Subcutaneous abdominal adipose tissue (tissue), 5 donors: Measurements from ENCODE around the gene PPFIBP1.
"Not testable (repeated sequence)": the region's sequence is repeated elsewhere in the genome, so short reads cannot be mapped to it uniquely, and the experiment has no call there.

Source experiments
- H3K27ac ChIP-seq: one replicate; pipeline ENCODE4 v1.7.0; 2013; ENCODE audit warnings: low read depth, mild to moderate bottlenecking, inconsistent platforms, low read length, moderate library complexity
- H3K27me3 ChIP-seq, 5 donors: one replicate each; pipeline ENCODE4 v1.7.0; 2013; ENCODE audit warnings: low read length in 5 of 5, inconsistent platforms in 1 of 5; ENCODE audit not compliant: control insufficient read depth in 5 of 5, insufficient read depth in 4 of 5
- H3K36me3 ChIP-seq, 5 donors: one replicate each; pipeline ENCODE4 v1.7.0; 2013; ENCODE audit warnings: low read length in 5 of 5; ENCODE audit not compliant: control insufficient read depth in 5 of 5, insufficient read depth in 5 of 5
- H3K4me1 ChIP-seq, 5 donors: one replicate each; pipeline ENCODE4 v1.7.0; 2013; ENCODE audit warnings: low read length in 5 of 5, mild to moderate bottlenecking in 3 of 5, moderate library complexity in 1 of 5; ENCODE audit not compliant: control insufficient read depth in 5 of 5, insufficient read depth in 5 of 5
- H3K4me3 ChIP-seq, 5 donors: one replicate each; pipeline ENCODE4 v1.7.0; 2013; ENCODE audit warnings: low read length in 5 of 5, low read depth in 1 of 5
- H3K9ac ChIP-seq, 5 donors: one replicate each; pipeline ENCODE4 v1.7.0; 2013; ENCODE audit warnings: low read length in 5 of 5, mild to moderate bottlenecking in 4 of 5, moderate library complexity in 3 of 5
- H3K9me3 ChIP-seq, 5 donors: one replicate each; pipeline ENCODE4 v1.7.0; 2013; ENCODE audit warnings: low read length in 5 of 5; ENCODE audit not compliant: control insufficient read depth in 5 of 5
- donor health status: healthy.
- donor health status: healthy.
- donor health status: healthy.
- donor health status: healthy.
- donor health status: healthy.

Gene PPFIBP1

DNA sequence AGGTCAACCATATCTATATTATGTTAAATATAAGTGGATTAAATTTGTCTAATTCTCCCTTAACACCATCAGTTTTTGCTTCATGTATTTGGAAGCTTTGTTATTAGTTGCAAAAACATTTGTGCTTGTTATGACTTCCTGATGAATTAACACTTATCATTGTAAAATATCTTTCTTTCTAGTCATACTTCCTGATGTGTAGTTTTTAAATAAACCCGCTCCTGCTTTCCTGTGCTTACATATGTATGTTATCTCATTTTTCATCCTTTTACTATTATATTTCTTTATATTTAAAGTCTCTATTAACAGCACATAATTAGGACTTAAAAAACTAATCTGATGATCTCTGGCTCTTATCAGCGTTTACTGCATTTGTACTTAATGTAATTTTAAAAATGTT lies 106.2 kb downstream of the PPFIBP1 start:
- H3K27ac ChIP-seq, H3K4me3 ChIP-seq, H3K36me3 ChIP-seq, H3K9me3 ChIP-seq, H3K9ac ChIP-seq, H3K27me3 ChIP-seq: not testable (repeated sequence)
- H3K4me1 ChIP-seq: peaks cover 0 to 15% (median 12%) of the 10 kb centered on the region in 5 donors

DNA sequence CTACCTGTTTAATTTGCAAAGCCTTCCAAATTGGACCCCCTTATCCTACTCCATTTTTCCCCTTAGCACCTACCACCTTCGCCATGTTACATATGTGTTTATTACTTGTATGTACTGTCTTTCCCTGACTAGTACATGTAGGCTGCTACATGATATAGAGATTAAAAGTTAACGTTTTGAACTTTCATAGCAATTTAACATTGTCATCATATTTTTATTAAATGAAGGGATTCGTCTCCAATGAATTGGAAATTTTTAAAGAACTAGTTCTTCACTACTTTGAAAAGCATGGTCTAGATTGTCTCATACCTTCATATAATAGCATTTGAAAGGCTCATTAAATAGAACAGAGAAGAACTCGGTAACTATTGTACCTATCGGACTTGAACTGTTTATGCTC lies 107.4 kb downstream of the PPFIBP1 start:
- peaks cover 0 to 6% (median 2%) of the 10 kb centered on the region in 5 donors for H3K36me3 ChIP-seq
- no peak overlapping the region for H3K9ac ChIP-seq
- no peak overlapping the region for H3K4me3 ChIP-seq
- H3K4me1 ChIP-seq: peaks cover 0 to 15% (median 12%) of the 10 kb centered on the region in 5 donors
- no peaks in the 10 kb centered on the region for H3K27me3 ChIP-seq
- H3K9me3 ChIP-seq: no peaks in the 10 kb centered on the region
- H3K27ac ChIP-seq: no peak overlapping the region

- no peaks in the 10 kb centered on the region for H3K27me3 ChIP-seq
- H3K4me1 ChIP-seq: peaks cover 0 to 12% (median 8%) of the 10 kb centered on the region in 5 donors
- no peak overlapping the region for H3K9ac ChIP-seq
- no peak overlapping the region for H3K4me3 ChIP-seq
- no peaks in the 10 kb centered on the region for H3K9me3 ChIP-seq
- H3K36me3 ChIP-seq: peaks cover 0 to 6% (median 2%) of the 10 kb centered on the region in 5 donors
- no peak overlapping the region for H3K27ac ChIP-seq
Observed at GRCh38 chr12:27631813-27632491, 107.9 kb downstream of the PPFIBP1 start.

DNA sequence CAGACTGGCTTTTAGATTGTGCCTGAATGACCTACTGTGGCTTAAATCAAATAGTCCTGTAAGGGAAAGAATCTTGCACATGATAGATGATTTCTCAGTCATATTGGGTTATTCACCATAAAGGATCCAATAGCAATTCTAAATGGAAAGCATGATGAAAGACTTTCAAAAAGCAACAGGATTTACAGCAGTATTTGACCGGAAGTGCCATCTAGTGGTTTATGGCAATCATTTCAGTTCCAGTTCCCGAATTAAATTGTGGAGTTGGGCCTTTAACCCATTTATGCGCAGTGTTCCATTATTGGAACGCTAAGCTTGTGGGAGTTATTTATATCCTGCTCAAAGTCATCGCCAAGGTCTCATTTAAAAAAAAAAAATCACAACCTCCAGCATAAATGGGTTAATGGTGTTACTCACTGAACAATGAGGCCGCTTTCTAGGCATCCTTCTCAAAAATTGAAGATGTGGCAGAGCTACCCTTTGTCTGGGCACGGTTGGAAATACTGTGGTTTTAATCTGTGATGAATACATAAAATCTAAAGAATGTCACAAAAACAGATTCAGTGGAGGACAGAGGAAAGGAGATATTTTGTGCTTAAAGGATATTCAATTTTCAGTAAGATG lies 111.5 kb downstream of the PPFIBP1 start:
- no peak overlapping the region for H3K27ac ChIP-seq
- no peaks in the 10 kb centered on the region for H3K27me3 ChIP-seq
- H3K9ac ChIP-seq: no peak overlapping the region
- peaks cover 0 to 5% (median 0%) of the 10 kb centered on the region in 5 donors for H3K4me1 ChIP-seq
- peaks cover 0 to 6% (median 2%) of the 10 kb centered on the region in 5 donors for H3K36me3 ChIP-seq
- H3K4me3 ChIP-seq: no peak overlapping the region
- H3K9me3 ChIP-seq: no peaks in the 10 kb centered on the region

DNA sequence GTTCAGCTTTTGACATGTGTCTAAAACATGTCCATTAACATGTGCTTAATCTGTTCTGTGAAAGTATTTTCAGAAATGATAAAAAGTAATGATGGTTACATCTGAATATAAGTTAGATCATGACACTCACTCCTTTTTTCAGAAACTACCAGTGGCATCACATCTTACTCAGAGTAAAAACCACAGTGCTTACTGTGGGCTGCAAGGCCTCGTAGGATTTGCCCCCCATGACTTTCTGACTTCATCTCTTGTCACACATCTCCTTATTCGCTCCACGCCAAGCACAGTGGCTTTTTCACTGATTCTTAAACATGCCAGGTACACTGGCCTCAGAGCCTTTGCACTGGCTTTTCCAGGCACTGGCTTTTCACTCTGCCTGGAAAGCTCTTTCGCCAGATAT lies 112.6 kb downstream of the PPFIBP1 start:
- H3K36me3 ChIP-seq, H3K9me3 ChIP-seq, H3K27me3 ChIP-seq, H3K4me3 ChIP-seq, H3K4me1 ChIP-seq, H3K9ac ChIP-seq, H3K27ac ChIP-seq: not testable (repeated sequence)

DNA sequence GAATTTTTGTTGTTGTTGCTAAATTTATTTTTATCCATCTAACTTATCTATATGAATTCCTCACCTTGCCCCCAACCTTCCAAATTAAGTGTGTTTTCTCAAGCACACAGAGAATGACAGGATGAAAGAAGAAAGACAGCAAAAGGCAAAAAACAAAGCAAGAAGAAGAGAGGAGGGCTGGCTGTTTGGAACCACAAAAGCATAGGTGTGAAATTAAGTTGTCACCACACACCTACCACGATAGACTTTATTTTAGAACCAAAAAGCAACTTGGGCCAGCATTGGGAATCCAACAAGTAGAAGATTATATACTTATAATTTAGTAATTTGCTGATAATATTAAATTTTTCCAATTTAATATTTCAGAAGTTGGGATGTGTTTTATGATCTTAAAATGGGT lies 113.5 kb downstream of the PPFIBP1 start:
- Histone ChIP-seq H3K4me1 (peaks cover 0 to under 1% (median 0%) of the 10 kb centered on the region in 5 donors), H3K9me3 (no peaks in the 10 kb centered on the region), H3K4me3 (no peak overlapping the region), H3K36me3 (peaks cover 0 to 6% (median 2%) of the 10 kb centered on the region in 5 donors), H3K27ac (no peak overlapping the region), H3K9ac (no peak overlapping the region), H3K27me3 (no peaks in the 10 kb centered on the region)

- H3K27ac ChIP-seq: no peak overlapping the region
- H3K27me3 ChIP-seq: no peaks in the 10 kb centered on the region
- H3K4me1 ChIP-seq: no peaks in the 10 kb centered on the region
Observed at GRCh38 chr12:27639265-27639664, 115.3 kb downstream of the PPFIBP1 start.

DNA sequence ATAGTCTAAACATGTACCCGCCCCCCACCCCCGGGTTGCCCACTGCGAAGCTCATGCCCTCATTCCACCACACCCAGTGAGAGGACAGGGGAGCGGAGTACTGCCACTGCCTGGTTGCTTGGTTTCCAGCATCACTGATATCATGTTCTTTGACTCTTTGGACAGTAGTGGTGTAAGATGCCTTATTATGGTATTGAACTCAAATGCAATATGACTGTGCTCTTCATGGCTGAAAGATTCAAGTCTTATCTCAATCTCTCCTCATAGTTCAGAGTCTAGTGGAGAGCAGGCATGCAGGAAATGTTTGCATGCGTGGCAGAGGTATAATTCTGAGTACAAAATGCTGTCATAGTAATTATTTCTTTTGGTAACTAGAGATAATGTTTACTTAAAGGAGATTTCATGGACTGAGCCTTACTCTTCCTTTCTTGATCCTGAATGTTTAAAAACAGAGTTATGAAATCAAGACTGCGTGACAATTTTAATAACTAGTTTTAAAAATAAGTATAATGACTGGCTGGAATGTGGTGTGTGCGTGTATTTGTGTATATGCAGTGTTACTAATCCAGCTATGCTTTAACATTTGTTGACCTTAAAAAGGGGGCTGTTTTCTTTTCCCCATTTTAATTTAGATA lies 116.7 kb downstream of the PPFIBP1 start:
- H3K9ac ChIP-seq, H3K27me3 ChIP-seq, H3K4me3 ChIP-seq, H3K27ac ChIP-seq, H3K36me3 ChIP-seq, H3K9me3 ChIP-seq, H3K4me1 ChIP-seq: not testable (repeated sequence)

More at GRCh38 chr12:27639265-27639664, 115.3 kb downstream of the PPFIBP1 start:
- H3K9ac ChIP-seq: no peak overlapping the region
- peaks cover 0 to 3% (median 0%) of the 10 kb centered on the region in 5 donors for H3K36me3 ChIP-seq
- no peaks in the 10 kb centered on the region for H3K9me3 ChIP-seq
- H3K4me3 ChIP-seq: no peak overlapping the region

DNA sequence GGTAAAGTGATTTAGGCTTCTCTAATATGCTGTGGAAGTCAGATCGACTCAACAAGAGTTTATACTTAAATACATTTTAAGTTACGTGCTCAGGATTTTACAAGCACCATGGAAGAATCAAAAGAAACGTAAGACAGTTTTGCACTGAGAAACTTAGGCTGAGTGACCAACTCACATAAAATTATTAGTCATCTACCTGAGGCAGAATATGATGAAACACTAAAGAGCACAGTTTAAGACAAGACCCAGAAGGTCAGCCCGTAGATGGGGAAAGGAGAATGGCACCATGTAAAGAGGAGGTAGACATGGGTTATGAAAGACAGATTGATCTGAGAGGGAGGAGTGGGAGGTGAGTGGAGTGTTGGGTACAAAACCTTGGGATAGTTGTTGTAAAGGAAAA lies 118.4 kb downstream of the PPFIBP1 start:
- not testable (repeated sequence) for H3K4me1 ChIP-seq, H3K9me3 ChIP-seq, H3K36me3 ChIP-seq, H3K9ac ChIP-seq, H3K4me3 ChIP-seq, H3K27ac ChIP-seq, H3K27me3 ChIP-seq

GRCh38 chr12:27642892-27643291 lies 118.9 kb downstream of the PPFIBP1 start:
- H3K9ac ChIP-seq, H3K4me1 ChIP-seq, H3K4me3 ChIP-seq, H3K9me3 ChIP-seq, H3K27me3 ChIP-seq, H3K27ac ChIP-seq: not testable (repeated sequence)
- H3K36me3 ChIP-seq: peaks cover 0 to 14% (median 0%) of the 10 kb centered on the region in 5 donors
